Measurements from ENCODE around the gene CNR1.

CNR1 gene

DNA sequence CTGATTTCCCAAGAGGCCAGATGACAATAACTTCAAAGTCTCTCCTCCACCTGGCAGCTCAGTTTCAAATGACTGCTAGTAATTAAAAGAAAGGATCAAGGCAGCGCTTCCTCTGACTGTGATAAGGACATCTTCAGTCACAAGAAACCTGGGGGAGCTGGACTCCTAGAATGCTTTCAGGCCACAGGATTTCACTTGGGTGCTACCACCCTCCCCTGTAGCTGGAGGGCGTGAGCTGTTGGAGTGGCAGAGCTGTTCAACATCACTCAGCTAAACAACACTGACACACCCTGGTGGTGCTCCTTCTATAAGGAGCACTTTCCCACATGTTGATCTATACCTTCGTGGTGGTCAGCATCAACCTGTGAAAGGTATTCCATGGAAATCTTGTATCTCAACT lies 2.2 kb upstream of the CNR1 start:
- 69 to 92% methylated on average over 2 to 3 of the region's 3 CpGs for WGBS, 2 experiments (ENCODE audit: insufficient coverage in 2 of 2)
- Histone ChIP-seq H3K4me3 (ENCODE audit: extremely low read depth, insufficient read depth, low read length, poor library complexity, severe bottlenecking) (no peak overlapping the region), H3K36me3 (ENCODE audit: control insufficient read depth, insufficient read depth, low read length) (no peaks in the 10 kb centered on the region), H3K9me3 (ENCODE audit: control insufficient read depth, low read length) (no peaks in the 10 kb centered on the region), H3K4me1 (ENCODE audit: control insufficient read depth, insufficient read depth, low read length, poor library complexity, severe bottlenecking) (no peaks in the 10 kb centered on the region), H3K27ac (ENCODE audit: low read depth, low read length, severe bottlenecking) (no peak overlapping the region)

DNA sequence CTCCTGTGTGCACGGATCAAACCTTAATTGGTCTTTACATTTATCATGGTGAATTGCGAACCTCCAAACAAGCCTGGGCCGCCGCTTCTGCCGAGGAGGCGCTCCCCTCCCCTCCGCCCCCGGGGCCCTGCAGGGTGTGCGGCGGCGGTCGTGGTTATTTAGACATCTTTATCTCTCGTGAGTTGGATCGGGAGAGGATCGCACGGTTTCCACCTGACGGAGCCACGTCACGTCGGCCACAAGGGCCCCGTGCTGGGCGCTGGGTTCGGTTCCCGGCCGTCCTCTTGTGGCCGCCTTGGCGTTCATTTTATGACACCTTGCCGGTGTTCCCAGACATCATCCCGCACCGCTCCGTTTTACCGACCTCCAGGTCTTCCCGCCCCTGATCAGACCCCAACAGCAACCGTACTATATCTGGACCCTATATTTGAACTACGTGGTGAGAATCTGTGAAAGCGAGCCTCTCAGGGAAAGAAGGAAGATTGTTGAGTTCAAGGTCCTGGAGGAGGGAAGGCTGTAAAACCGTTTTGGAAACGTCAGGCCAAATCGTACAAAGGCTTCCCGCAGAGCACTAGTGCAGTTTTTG lies 1.3 kb upstream of the CNR1 start:
- Histone ChIP-seq H3K27ac (ENCODE audit: low read depth, low read length, severe bottlenecking) (no peak overlapping the region), H3K4me3 (ENCODE audit: extremely low read depth, insufficient read depth, low read length, poor library complexity, severe bottlenecking) (peak overlapping the region; percentile 49), H3K4me1 (ENCODE audit: control insufficient read depth, insufficient read depth, low read length, poor library complexity, severe bottlenecking) (no peaks in the 10 kb centered on the region), H3K36me3 (ENCODE audit: control insufficient read depth, insufficient read depth, low read length) (no peaks in the 10 kb centered on the region), H3K9me3 (ENCODE audit: control insufficient read depth, low read length) (no peaks in the 10 kb centered on the region)
- 9 to 14% methylated on average over 25 to 39 of the region's 40 CpGs for WGBS, 2 experiments (ENCODE audit: insufficient coverage in 2 of 2)

DNA sequence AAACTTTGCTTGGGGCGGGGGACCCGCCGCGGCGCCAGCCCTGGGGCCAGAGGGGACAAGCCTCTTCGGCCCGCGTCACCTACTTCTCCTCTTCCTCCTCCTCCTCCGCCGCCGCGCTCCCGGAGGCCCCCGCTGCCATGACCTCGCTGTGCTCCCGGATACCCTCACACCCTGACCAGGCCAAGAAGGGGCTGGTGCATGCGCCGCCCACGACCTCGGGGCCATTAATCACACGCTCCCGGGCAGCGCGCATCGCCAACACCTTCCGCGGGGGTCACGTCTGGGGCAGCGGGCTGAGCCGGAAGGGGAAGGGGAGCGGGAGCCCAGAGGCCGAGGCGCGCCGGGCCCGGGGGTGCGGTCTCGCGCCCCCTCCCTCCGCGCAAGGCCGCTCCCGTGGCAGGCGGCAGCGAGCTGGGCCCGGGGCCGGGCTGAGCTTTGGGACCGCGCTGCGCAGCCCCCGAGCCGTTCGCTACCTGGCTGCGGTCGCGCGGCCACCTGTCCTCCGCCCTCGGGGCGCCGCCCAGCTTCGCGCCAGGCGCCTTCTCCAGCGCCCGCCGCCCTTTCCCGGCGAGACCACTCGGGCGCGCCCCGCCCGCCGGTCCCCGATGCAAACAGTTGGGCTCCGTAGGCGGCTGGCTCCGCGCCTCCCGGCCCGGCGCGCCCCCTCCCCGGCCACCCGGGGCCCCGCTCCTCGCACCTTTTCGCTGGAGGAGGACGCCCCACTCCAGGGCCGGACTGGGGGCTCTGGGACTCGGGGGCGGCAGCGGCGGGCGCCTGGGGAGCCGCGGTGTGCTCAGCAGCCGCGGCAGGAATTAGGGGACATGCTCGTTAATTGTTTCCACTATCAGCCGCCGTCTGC lies 575 bp upstream of the CNR1 start:
- Histone ChIP-seq H3K9me3 (ENCODE audit: control insufficient read depth, low read length) (no peaks in the 10 kb centered on the region), H3K27ac (ENCODE audit: low read depth, low read length, severe bottlenecking) (peak overlapping the region; percentile 30)
- 0% methylated on average over 72 to 80 of the region's 103 CpGs for WGBS, 2 experiments (ENCODE audit: insufficient coverage in 2 of 2)

DNA sequence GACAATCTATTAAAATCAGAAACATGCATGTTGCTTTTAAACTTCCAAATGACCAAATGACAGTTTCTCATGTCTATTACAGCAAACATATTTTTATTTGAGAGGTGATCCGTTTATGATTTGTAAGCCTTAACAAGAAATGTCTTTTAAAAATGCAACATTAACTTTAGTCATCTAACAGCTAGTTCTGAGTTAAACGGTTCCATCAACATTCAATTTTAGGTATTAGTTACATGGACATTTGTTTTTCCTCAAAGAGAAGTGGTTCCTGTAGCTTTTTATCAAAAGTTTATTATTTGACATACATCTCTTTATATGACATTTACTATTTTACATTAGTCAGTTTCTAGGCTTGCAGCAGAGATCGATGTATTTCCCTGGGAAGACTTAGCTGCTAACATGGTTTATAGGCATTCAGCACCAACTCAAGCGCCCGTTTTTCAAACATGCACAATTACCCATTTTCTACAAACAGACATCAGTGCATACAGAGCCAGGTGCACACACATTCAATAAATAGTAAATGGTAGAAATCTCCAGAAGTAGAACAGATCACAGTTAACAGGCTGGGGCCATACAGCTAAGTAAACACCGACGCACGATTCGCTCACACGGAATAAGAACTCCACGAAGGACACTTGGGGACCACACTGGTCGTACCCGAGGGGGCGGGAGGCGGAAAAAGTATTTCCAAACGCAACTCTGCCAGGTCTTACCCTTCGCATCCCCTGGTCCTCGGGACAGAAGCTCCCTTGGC lies 882 bp downstream of the CNR1 start:
- Histone ChIP-seq H3K36me3 (ENCODE audit: control insufficient read depth, insufficient read depth, low read length) (no peaks in the 10 kb centered on the region), H3K27ac (ENCODE audit: low read depth, low read length, severe bottlenecking) (no peak overlapping the region), H3K9me3 (ENCODE audit: control insufficient read depth, low read length) (no peaks in the 10 kb centered on the region), H3K4me1 (ENCODE audit: control insufficient read depth, insufficient read depth, low read length, poor library complexity, severe bottlenecking) (no peaks in the 10 kb centered on the region), H3K4me3 (ENCODE audit: extremely low read depth, insufficient read depth, low read length, poor library complexity, severe bottlenecking) (peak overlapping the region; percentile 49)
- WGBS, 2 experiments (ENCODE audit: insufficient coverage in 2 of 2): 6 to 16% methylated on average over 7 to 15 of the region's 18 CpGs

More for the DNA sequence above, 575 bp upstream of the CNR1 start:
- peak overlapping the region; percentile 49 for H3K4me3 ChIP-seq (ENCODE audit: extremely low read depth, insufficient read depth, low read length, poor library complexity, severe bottlenecking)
- H3K4me1 ChIP-seq (ENCODE audit: control insufficient read depth, insufficient read depth, low read length, poor library complexity, severe bottlenecking): no peaks in the 10 kb centered on the region
- H3K36me3 ChIP-seq (ENCODE audit: control insufficient read depth, insufficient read depth, low read length): no peaks in the 10 kb centered on the region

DNA sequence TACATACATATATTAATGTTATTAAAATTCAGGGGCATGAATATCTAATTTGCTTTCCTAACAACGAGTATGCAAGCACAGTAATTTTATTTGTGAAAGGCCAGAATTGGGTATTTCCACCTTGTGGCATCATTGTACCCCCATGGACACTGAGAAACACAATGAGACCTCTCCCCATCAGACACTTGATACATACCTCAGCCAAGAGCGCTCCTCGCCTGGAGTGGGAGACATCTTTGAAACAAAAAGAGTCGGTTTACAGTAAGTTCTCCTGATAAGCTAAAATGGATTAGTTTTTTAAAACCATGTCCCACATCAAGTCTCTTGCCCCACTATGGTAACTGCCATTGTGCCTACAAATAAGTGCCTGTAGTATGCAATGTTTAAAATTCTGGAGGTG lies 2.1 kb downstream of the CNR1 start:
- Histone ChIP-seq H3K9me3 (ENCODE audit: control insufficient read depth, low read length) (no peaks in the 10 kb centered on the region), H3K27ac (ENCODE audit: low read depth, low read length, severe bottlenecking) (no peak overlapping the region), H3K36me3 (ENCODE audit: control insufficient read depth, insufficient read depth, low read length) (no peaks in the 10 kb centered on the region), H3K4me3 (ENCODE audit: extremely low read depth, insufficient read depth, low read length, poor library complexity, severe bottlenecking) (no peak overlapping the region), H3K4me1 (ENCODE audit: control insufficient read depth, insufficient read depth, low read length, poor library complexity, severe bottlenecking) (no peaks in the 10 kb centered on the region)
- WGBS, 2 experiments (ENCODE audit: insufficient coverage in 2 of 2): 80% methylated on average over 1 of the region's 4 CpGs; no CpG with 5 or more reads in 1 of the 2 experiments

DNA sequence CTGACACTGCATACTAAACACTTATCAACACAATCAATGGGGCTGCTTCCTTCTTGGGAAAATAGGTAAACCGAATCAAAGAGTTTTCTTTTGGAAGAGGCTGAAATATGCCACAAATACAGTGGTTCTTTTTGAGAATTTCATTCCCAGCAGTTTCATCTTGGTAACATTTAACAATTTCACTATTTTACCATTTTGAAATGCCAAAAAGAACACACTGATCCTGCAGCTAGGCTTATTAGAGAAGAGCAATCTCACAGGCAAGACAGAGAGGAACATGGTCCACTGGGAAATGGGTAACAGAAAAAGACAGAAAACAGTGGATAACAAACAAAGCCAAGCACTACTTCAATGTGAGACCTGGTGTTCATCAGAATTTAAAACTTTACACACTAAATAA lies 2.5 kb downstream of the CNR1 start:
- no peaks in the 10 kb centered on the region for H3K9me3 ChIP-seq (ENCODE audit: control insufficient read depth, low read length)
- H3K36me3 ChIP-seq (ENCODE audit: control insufficient read depth, insufficient read depth, low read length): no peaks in the 10 kb centered on the region
- no peak overlapping the region for H3K27ac ChIP-seq (ENCODE audit: low read depth, low read length, severe bottlenecking)
- H3K4me1 ChIP-seq (ENCODE audit: control insufficient read depth, insufficient read depth, low read length, poor library complexity, severe bottlenecking): no peaks in the 10 kb centered on the region
- H3K4me3 ChIP-seq (ENCODE audit: extremely low read depth, insufficient read depth, low read length, poor library complexity, severe bottlenecking): no peak overlapping the region
- WGBS, 2 experiments (ENCODE audit: insufficient coverage in 2 of 2): 83 to 100% methylated on average over 1 of the region's 1 CpG

DNA sequence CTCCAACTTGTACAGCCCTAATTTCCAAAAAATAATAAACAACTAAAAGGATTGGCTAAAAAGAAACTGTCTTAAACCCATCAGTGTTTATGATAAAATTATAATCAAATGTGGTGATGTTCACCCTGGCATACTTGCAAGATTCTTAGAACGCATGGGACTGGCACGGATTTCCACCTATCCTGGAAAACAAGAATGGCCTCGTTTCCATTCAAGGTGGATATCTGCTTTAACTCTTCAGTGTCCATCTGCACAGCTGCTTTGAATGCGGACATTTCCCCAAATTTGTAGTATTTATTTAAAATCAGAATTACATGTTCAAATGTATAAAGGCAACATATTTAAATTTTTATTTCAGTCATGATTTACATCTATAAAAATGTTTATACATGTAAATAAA lies 4.2 kb downstream of the CNR1 start:
- Histone ChIP-seq H3K9me3 (ENCODE audit: control insufficient read depth, low read length) (no peaks in the 10 kb centered on the region), H3K4me3 (ENCODE audit: extremely low read depth, insufficient read depth, low read length, poor library complexity, severe bottlenecking) (no peak overlapping the region), H3K4me1 (ENCODE audit: control insufficient read depth, insufficient read depth, low read length, poor library complexity, severe bottlenecking) (no peaks in the 10 kb centered on the region), H3K36me3 (ENCODE audit: control insufficient read depth, insufficient read depth, low read length) (no peaks in the 10 kb centered on the region), H3K27ac (ENCODE audit: low read depth, low read length, severe bottlenecking) (no peak overlapping the region)
- 81 to 84% methylated on average over 3 of the region's 4 CpGs for WGBS, 2 experiments (ENCODE audit: insufficient coverage in 2 of 2)

DNA sequence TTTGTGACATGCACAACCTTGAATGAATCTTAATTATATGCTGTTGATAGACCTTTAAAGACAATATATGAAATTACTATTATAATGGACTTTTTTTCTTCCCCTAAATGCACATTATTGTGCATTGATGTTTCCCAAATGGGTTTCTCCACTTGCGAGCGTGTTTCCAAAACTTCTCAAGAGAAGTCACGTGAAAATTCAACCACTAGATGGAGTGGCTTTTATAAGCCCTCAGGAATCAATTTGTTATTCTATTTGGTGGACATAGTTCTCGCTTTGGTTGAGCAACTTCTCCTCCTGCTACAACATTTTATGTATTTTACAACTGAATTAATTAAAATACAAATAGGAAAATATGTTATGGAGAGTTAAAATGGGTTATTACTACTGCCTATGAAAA lies 9.0 kb downstream of the CNR1 start:
- no peaks in the 10 kb centered on the region for H3K4me1 ChIP-seq (ENCODE audit: control insufficient read depth, insufficient read depth, low read length, poor library complexity, severe bottlenecking)
- H3K27ac ChIP-seq (ENCODE audit: low read depth, low read length, severe bottlenecking): no peak overlapping the region
- WGBS, 2 experiments (ENCODE audit: insufficient coverage in 2 of 2): 100% methylated on average over 1 of the region's 4 CpGs; no CpG with 5 or more reads in 1 of the 2 experiments
- no peaks in the 10 kb centered on the region for H3K36me3 ChIP-seq (ENCODE audit: control insufficient read depth, insufficient read depth, low read length)
- H3K4me3 ChIP-seq (ENCODE audit: extremely low read depth, insufficient read depth, low read length, poor library complexity, severe bottlenecking): no peak overlapping the region
- H3K9me3 ChIP-seq (ENCODE audit: control insufficient read depth, low read length): no peaks in the 10 kb centered on the region

DNA sequence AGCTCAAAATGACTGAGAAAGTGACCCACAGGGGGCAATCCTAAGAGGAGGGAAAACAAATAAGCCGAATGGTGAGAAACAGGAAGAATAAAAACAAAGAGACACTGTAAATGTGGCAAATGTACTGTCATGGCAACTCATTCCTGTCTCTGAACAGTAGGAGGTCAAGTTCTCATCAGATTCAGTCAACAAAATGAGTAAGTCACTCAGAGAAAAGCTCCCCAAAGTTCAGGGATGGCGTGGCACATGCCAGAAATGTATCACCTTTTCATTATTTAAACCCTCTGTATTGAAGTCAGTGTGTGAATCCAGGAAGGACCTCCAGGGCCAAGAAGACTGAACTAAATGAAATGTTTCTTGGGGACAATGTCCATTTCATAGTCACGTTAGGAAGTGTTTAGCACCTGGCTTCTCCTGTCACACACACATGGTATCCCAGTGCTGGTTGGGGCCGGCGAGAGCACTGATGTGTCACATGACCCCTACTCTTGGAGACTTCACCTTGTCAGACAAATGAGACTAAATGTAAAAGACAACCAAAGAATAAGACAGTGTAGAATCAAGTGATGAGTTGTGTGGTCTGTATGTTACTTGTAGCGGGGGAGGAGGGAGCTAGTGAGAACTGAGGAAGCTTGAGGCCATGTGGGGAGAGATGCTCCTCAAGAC lies 20.7 kb downstream of the CNR1 start:
- Histone ChIP-seq H3K9me3 (ENCODE audit: control insufficient read depth, low read length) (no peaks in the 10 kb centered on the region), H3K27ac (ENCODE audit: low read depth, low read length, severe bottlenecking) (no peak overlapping the region)
- 85 to 89% methylated on average over 2 to 3 of the region's 6 CpGs for WGBS, 2 experiments (ENCODE audit: insufficient coverage in 2 of 2)

DNA sequence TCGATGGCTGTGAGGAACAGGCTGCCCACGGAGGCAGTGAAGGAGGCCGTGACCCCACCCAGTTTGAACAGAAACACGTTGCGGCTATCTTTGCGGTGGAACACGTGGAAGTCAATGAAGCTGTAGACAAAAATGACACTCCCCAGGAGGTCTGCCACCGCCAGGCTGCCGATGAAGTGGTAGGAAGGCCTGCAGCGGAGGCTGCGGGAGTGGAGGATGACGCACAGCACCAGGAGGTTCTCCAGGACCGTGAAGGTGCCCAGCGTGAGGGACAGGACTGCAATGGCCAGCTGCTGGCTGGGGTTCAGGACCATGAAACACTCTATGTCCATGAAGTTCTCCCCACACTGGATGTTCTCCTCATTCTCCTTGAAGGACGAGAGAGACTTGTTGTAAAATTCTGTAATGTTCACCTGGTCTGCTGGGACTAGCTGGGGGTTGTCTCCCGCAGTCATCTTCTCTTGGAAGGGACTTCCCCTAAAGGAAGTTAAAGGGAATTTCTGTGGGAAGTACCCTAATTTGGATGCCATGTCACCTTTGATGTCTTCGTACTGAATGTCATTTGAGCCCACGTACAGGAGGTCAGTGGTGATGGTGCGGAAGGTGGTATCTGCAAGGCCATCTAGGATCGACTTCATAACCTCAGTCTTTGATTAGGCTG lies 21.4 kb downstream of the CNR1 start:
- Histone ChIP-seq H3K4me3 (ENCODE audit: extremely low read depth, insufficient read depth, low read length, poor library complexity, severe bottlenecking) (no peak overlapping the region), H3K27ac (ENCODE audit: low read depth, low read length, severe bottlenecking) (no peak overlapping the region), H3K36me3 (ENCODE audit: control insufficient read depth, insufficient read depth, low read length) (no peaks in the 10 kb centered on the region), H3K4me1 (ENCODE audit: control insufficient read depth, insufficient read depth, low read length, poor library complexity, severe bottlenecking) (no peaks in the 10 kb centered on the region), H3K9me3 (ENCODE audit: control insufficient read depth, low read length) (no peaks in the 10 kb centered on the region)
- WGBS, 2 experiments (ENCODE audit: insufficient coverage in 2 of 2): 94% methylated on average over 18 to 19 of the region's 20 CpGs

More for the DNA sequence above, 20.7 kb downstream of the CNR1 start:
- H3K36me3 ChIP-seq (ENCODE audit: control insufficient read depth, insufficient read depth, low read length): no peaks in the 10 kb centered on the region
- H3K4me1 ChIP-seq (ENCODE audit: control insufficient read depth, insufficient read depth, low read length, poor library complexity, severe bottlenecking): no peaks in the 10 kb centered on the region
- no peak overlapping the region for H3K4me3 ChIP-seq (ENCODE audit: extremely low read depth, insufficient read depth, low read length, poor library complexity, severe bottlenecking)
